HepG2 (cell line): ENCODE results near the gene ACADVL. TPM values are rescaled to one million over a fixed set of nuclear protein-coding genes. Genes with fewer than 3 reads are reported as not detected.

Experiments
- BCL6 ChIP-seq: IDR thresholded peaks from 2 replicates; pipeline ENCODE4 v1.6.1; 2016; ENCODE audit warnings: missing genetic modification reagents, missing compliant biosample characterization
- CC2D1A ChIP-seq: sonication (generic); formaldehyde crosslinking; IDR thresholded peaks from 2 replicates; pipeline ENCODE4 v1.8.1; 2023; ENCODE audit warnings: mild to moderate bottlenecking, missing genetic modification reagents
- CEBPB ChIP-seq: IDR thresholded peaks from 2 replicates; pipeline ENCODE4 v1.6.1; 2011; ENCODE audit warnings: low read depth, low read length, improper control_type of control experiment, borderline replicate concordance
- CHD2 ChIP-seq: IDR thresholded peaks from 2 replicates; pipeline ENCODE4 v1.6.1; 2011; ENCODE audit warnings: low read depth, low read length, improper control_type of control experiment
- HNRNPH1 ChIP-seq: fragments of 200-400 bp; formaldehyde crosslinking; optimal IDR thresholded peaks from 2 replicates; pipeline ENCODE3; 2017; ENCODE audit warnings: mild to moderate bottlenecking, low read depth, low read length
- MAF1 ChIP-seq: sonication (generic); formaldehyde crosslinking; IDR thresholded peaks from 2 replicates; pipeline ENCODE4 v1.5.0; 2020; ENCODE audit warnings: missing genetic modification reagents, borderline replicate concordance
- NR1H2 ChIP-seq: sonication (generic); formaldehyde crosslinking; IDR thresholded peaks from 2 replicates; pipeline ENCODE4 v1.8.1; 2022; ENCODE audit warnings: low read depth, missing genetic modification reagents, borderline replicate concordance
- PHF8 ChIP-seq: sonication (generic); formaldehyde crosslinking; IDR thresholded peaks from 2 replicates; pipeline ENCODE4 v1.5.0; 2020; ENCODE audit warnings: missing genetic modification reagents
- ZBTB7A ChIP-seq: sonication (generic); formaldehyde crosslinking; IDR thresholded peaks from 2 replicates; pipeline ENCODE4 v1.8.0; 2022; ENCODE audit warnings: mild to moderate bottlenecking, missing genetic modification reagents
- ZFYVE20 ChIP-seq: sonication (generic); formaldehyde crosslinking; IDR thresholded peaks from 2 replicates; pipeline ENCODE4 v1.8.0; 2023; ENCODE audit warnings: low read depth, mild to moderate bottlenecking, moderate library complexity, missing genetic modification reagents, borderline replicate concordance
- ZNF547 ChIP-seq: sonication (generic); formaldehyde crosslinking; IDR thresholded peaks from 2 replicates; pipeline ENCODE4 v1.5.1; 2020; ENCODE audit warnings: mild to moderate bottlenecking, missing genetic modification reagents
- ZNF607 ChIP-seq: sonication (generic); formaldehyde crosslinking; IDR thresholded peaks from 2 replicates; pipeline ENCODE4 v1.5.1; 2020; ENCODE audit warnings: missing genetic modification reagents, mild to moderate bottlenecking, borderline replicate concordance
- ZNF672 ChIP-seq: sonication (generic); formaldehyde crosslinking; IDR thresholded peaks from 2 replicates; pipeline ENCODE4 v1.8.1; 2022; ENCODE audit warnings: missing genetic modification reagents
- polyA plus RNA-seq, 8 experiments: library from polyadenylated mRNA; depleted of rRNA in 3 of 8; stranded (reverse) in 7 of 8; unstranded in 1 of 8; fragments of >200 nt; fragmentation: Illumina TruSeq in 4 of 8; extraction: Trizol in 4 of 8; gene quantifications; 2 replicates each; pipeline versions ENCODE4 v1.2.1 to v1.2.3, GENCODE V29; 2011 to 2016; ENCODE audit warnings: low read depth in 4 of 8, missing spikeins in 1 of 8, mixed read lengths in 1 of 8; ENCODE audit not compliant: insufficient read depth in 1 of 8
- total RNA-seq, 5 experiments: library from RNA; depleted of rRNA; stranded (reverse); fragments of >200 nt; fragmentation: Illumina TruSeq; extraction: Trizol; gene quantifications; 2 replicates each; pipeline ENCODE4 v1.2.3, GENCODE V29; 2016; ENCODE audit warnings: low read depth in 1 of 5
- TF ChIP-seq, protein P1 (sequence below): sonication (generic); formaldehyde crosslinking; IDR thresholded peaks from 2 replicates; pipeline ENCODE4 v1.9.0; 2021; ENCODE audit warnings: missing genetic modification reagents, borderline replicate concordance
- TF ChIP-seq, protein P2 (sequence below): sonication (generic); formaldehyde crosslinking; IDR thresholded peaks from 2 replicates; pipeline ENCODE4 v1.4.0; 2020; ENCODE audit warnings: mild to moderate bottlenecking, missing genetic modification reagents, borderline replicate concordance
- TF ChIP-seq, protein P3 (sequence below): sonication (generic); formaldehyde crosslinking; IDR thresholded peaks from 2 replicates; pipeline ENCODE4 v1.5.0; 2020; ENCODE audit warnings: missing genetic modification reagents
- TF ChIP-seq, protein P4 (sequence below): sonication (generic); formaldehyde crosslinking; IDR thresholded peaks from 2 replicates; pipeline ENCODE4 v1.4.0; 2020; ENCODE audit warnings: missing genetic modification reagents
- TF ChIP-seq, protein P5 (sequence below): sonication (generic); formaldehyde crosslinking; IDR thresholded peaks from 2 replicates; pipeline ENCODE4 v1.4.0; 2020; ENCODE audit warnings: mild to moderate bottlenecking, missing genetic modification reagents

Gene ACADVL
- total and polyA plus RNA-seq, 2 of the 13 experiments (the other 11 are each of a cell fraction or from before 2014, with no cell fraction given), result 219 to 412 TPM

DNA sequence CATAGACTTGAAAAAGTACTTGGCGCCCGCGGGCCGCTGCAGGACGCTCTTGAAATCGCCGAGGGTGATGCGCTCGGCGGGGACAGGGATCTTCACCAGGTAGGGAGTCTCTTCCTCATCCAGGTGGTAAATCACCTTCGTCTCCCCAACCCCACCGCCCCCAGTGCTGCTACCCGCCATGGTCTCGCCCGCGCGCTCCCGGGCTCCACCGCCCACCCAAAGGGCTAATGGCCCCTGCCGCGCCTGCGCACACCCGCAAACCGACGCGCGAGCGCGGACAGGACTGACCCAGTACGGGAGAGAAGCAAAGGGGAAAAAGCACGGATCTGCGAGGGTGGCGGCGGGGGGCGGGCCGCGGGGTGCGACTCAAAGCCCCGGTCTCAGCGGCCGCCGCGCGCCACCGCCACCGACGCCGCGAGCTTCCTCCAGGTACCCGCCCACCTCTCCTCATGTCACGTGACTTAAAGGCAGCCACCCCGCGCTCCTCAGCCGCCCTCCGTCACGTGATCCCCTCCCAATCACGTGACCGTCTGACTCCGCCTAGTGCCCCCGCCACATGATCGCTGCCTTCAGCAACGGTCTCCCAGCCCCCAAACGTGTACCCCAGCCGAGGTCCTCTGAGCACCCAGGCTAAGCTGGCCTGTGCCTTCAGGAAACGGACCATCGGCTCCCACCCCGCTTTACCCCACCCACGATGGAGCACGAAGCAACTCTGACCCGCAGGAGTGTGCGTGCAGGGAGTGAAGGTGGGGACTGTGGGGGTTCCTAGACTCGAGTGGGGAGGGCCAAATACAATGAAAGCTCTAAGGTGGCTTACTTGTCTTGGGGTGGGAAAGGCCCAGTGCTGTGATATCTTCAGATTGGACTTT lies 14.6 kb downstream of the ACADVL start, which contains the start of gene DVL2 (continued):
- TF ChIP-seq, protein P1, sequence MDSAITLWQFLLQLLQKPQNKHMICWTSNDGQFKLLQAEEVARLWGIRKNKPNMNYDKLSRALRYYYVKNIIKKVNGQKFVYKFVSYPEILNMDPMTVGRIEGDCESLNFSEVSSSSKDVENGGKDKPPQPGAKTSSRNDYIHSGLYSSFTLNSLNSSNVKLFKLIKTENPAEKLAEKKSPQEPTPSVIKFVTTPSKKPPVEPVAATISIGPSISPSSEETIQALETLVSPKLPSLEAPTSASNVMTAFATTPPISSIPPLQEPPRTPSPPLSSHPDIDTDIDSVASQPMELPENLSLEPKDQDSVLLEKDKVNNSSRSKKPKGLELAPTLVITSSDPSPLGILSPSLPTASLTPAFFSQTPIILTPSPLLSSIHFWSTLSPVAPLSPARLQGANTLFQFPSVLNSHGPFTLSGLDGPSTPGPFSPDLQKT (CRISPR knock-in tag), result no peak
- TF ChIP-seq ZBTB7A (CRISPR knock-in tag) (peak; percentile 55; the same call in 1 of the 2 replicates), CEBPB (no peak), HNRNPH1 (peak; percentile 95), BCL6 (CRISPR knock-in tag) (peak; percentile 12; the same call in 1 of the 2 replicates), MAF1 (peak; percentile 57), NR1H2 (CRISPR knock-in tag) (no peak; the same call in 1 of the 2 replicates), CHD2 (no peak), ZNF547 (CRISPR knock-in tag) (peak; percentile 66), PHF8 (peak; percentile 87), ZFYVE20 (no peak), ZNF607 (CRISPR knock-in tag) (peak; percentile 93), CC2D1A (CRISPR knock-in tag) (no peak), ZNF672 (CRISPR knock-in tag) (0 out of 2 replicates have a peak, but pooled peaks have one; percentile 74)
- TF ChIP-seq, protein P2, sequence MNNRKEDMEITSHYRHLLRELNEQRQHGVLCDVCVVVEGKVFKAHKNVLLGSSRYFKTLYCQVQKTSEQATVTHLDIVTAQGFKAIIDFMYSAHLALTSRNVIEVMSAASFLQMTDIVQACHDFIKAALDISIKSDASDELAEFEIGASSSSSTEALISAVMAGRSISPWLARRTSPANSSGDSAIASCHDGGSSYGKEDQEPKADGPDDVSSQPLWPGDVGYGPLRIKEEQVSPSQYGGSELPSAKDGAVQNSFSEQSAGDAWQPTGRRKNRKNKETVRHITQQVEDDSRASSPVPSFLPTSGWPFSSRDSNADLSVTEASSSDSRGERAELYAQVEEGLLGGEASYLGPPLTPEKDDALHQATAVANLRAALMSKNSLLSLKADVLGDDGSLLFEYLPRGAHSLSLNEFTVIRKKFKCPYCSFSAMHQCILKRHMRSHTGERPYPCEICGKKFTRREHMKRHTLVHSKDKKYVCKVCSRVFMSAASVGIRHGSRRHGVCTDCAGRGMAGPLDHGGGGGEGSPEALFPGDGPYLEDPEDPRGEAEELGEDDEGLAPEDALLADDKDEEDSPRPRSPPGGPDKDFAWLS, result no peak
- TF ChIP-seq, protein P3, sequence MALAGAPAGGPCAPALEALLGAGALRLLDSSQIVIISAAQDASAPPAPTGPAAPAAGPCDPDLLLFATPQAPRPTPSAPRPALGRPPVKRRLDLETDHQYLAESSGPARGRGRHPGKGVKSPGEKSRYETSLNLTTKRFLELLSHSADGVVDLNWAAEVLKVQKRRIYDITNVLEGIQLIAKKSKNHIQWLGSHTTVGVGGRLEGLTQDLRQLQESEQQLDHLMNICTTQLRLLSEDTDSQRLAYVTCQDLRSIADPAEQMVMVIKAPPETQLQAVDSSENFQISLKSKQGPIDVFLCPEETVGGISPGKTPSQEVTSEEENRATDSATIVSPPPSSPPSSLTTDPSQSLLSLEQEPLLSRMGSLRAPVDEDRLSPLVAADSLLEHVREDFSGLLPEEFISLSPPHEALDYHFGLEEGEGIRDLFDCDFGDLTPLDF (CRISPR knock-in tag), result peak; percentile 89
- TF ChIP-seq, protein P4, sequence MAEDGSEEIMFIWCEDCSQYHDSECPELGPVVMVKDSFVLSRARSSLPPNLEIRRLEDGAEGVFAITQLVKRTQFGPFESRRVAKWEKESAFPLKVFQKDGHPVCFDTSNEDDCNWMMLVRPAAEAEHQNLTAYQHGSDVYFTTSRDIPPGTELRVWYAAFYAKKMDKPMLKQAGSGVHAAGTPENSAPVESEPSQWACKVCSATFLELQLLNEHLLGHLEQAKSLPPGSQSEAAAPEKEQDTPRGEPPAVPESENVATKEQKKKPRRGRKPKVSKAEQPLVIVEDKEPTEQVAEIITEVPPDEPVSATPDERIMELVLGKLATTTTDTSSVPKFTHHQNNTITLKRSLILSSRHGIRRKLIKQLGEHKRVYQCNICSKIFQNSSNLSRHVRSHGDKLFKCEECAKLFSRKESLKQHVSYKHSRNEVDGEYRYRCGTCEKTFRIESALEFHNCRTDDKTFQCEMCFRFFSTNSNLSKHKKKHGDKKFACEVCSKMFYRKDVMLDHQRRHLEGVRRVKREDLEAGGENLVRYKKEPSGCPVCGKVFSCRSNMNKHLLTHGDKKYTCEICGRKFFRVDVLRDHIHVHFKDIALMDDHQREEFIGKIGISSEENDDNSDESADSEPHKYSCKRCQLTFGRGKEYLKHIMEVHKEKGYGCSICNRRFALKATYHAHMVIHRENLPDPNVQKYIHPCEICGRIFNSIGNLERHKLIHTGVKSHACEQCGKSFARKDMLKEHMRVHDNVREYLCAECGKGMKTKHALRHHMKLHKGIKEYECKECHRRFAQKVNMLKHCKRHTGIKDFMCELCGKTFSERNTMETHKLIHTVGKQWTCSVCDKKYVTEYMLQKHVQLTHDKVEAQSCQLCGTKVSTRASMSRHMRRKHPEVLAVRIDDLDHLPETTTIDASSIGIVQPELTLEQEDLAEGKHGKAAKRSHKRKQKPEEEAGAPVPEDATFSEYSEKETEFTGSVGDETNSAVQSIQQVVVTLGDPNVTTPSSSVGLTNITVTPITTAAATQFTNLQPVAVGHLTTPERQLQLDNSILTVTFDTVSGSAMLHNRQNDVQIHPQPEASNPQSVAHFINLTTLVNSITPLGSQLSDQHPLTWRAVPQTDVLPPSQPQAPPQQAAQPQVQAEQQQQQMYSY (CRISPR knock-in tag), result peak; percentile 61; the same call in 1 of the 2 replicates
- TF ChIP-seq, protein P5, sequence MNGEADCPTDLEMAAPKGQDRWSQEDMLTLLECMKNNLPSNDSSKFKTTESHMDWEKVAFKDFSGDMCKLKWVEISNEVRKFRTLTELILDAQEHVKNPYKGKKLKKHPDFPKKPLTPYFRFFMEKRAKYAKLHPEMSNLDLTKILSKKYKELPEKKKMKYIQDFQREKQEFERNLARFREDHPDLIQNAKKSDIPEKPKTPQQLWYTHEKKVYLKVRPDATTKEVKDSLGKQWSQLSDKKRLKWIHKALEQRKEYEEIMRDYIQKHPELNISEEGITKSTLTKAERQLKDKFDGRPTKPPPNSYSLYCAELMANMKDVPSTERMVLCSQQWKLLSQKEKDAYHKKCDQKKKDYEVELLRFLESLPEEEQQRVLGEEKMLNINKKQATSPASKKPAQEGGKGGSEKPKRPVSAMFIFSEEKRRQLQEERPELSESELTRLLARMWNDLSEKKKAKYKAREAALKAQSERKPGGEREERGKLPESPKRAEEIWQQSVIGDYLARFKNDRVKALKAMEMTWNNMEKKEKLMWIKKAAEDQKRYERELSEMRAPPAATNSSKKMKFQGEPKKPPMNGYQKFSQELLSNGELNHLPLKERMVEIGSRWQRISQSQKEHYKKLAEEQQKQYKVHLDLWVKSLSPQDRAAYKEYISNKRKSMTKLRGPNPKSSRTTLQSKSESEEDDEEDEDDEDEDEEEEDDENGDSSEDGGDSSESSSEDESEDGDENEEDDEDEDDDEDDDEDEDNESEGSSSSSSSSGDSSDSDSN, result peak; percentile 20; the same call in 1 of the 2 replicates
